ENCODE results near the gene ATG10.
"Not testable (repeated sequence)": the region's sequence is repeated elsewhere in the genome, so short reads cannot be mapped to it uniquely, and the experiment has no call there.

The ATG10 gene

DNA sequence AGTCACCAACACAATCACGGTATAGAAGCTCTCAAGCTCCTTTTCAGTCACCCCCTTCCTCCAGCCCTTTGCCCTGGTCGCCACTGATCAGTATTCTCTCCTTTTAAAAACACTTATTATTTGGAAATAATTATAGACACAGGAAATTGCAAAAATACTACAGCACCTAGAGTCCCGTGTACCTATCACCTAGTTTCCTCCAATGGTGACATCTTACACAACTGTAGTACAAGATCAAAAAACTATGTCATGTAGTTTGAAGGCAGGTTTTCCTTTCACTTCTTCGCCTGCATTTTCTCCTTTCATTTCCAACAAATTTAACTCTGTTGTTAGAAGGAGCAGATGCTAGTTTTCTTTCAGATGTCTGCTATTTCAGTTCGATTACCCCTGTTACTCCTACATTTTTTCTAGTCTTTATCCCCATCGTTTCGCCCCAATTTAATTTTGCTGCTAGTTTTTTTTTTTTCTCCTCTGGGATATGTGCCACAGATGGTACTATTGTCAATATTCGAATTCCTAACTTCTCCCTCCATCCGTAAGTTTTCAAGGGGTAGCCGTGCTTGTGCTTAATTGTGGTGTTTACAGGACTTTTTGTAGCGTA is 612 bp upstream of the ATG10 start:
- Mint-ChIP-seq H3K27me3 (ENCODE audit: low read depth) (no peaks in the 10 kb centered on the region), H3K36me3 (ENCODE audit: low read depth) (no peaks in the 10 kb centered on the region), H3K27ac (peak overlapping the region; percentile 97 to 99 (median 99)), H3K9me3 (no peaks in the 10 kb centered on the region), H3K4me1 (peaks cover 27% of the 10 kb centered on the region), H3K4me3 (peak overlapping the region; percentile 87 to 92 (median 89))
- TF ChIP-seq, protein P1, sequence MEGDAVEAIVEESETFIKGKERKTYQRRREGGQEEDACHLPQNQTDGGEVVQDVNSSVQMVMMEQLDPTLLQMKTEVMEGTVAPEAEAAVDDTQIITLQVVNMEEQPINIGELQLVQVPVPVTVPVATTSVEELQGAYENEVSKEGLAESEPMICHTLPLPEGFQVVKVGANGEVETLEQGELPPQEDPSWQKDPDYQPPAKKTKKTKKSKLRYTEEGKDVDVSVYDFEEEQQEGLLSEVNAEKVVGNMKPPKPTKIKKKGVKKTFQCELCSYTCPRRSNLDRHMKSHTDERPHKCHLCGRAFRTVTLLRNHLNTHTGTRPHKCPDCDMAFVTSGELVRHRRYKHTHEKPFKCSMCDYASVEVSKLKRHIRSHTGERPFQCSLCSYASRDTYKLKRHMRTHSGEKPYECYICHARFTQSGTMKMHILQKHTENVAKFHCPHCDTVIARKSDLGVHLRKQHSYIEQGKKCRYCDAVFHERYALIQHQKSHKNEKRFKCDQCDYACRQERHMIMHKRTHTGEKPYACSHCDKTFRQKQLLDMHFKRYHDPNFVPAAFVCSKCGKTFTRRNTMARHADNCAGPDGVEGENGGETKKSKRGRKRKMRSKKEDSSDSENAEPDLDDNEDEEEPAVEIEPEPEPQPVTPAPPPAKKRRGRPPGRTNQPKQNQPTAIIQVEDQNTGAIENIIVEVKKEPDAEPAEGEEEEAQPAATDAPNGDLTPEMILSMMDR (IDR thresholded peaks at IDR 0.05; ENCODE audit: unreplicated experiment in 3 of 3) = no peak

GRCh38 chr5:81972492-81972783 is 615 bp downstream of the ATG10 start:
- TF ChIP-seq, protein P1 (IDR thresholded peaks at IDR 0.05; ENCODE audit: unreplicated experiment in 3 of 3) = no peak
- H3K27me3 Mint-ChIP-seq (ENCODE audit: low read depth) = no peaks in the 10 kb centered on the region

DNA sequence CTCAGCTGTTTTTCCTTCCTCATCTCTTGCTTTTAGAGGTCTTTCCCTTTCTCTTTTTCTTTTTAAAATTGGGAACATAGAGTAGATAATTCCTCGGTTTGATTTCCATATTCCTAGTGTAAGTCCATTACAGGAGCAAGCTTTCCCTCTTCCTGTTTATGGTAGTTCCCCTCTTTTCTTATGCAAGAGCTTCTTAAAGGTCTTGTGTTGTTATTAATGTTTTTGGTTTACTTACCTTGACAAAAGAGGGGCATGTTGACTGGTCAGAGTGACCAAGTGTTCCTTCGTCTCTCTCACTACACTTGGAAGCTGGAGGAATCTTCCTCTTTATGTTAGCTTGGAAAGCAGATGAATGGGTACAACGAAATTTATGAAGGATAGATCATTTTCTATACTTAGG is 8.3 kb downstream of the ATG10 start:
- Mint-ChIP-seq H3K4me3 (no peak overlapping the region), H3K9me3 (peaks cover 7% of the 10 kb centered on the region), H3K27ac (no peak overlapping the region), H3K4me1 (no peaks in the 10 kb centered on the region), H3K36me3 (ENCODE audit: low read depth) (peaks cover 52% of the 10 kb centered on the region), H3K27me3 (ENCODE audit: low read depth) (no peaks in the 10 kb centered on the region)
- TF ChIP-seq, protein P1 (IDR thresholded peaks at IDR 0.05; ENCODE audit: unreplicated experiment in 3 of 3) = no peak

More at GRCh38 chr5:81972492-81972783, 615 bp downstream of the ATG10 start:
- peaks cover 4% of the 10 kb centered on the region for H3K36me3 Mint-ChIP-seq (ENCODE audit: low read depth)
- H3K9me3 Mint-ChIP-seq = no peaks in the 10 kb centered on the region
- H3K4me1 Mint-ChIP-seq = peaks cover 27% of the 10 kb centered on the region
- H3K4me3 Mint-ChIP-seq = peak overlapping the region; percentile 76 to 86 (median 82)
- H3K27ac Mint-ChIP-seq = peak overlapping the region; percentile 92 to 99 (median 96)

GRCh38 chr5:81980598-81981260 is 8.9 kb downstream of the ATG10 start:
- Mint-ChIP-seq H3K4me3 (no peak overlapping the region), H3K27me3 (ENCODE audit: low read depth) (no peaks in the 10 kb centered on the region), H3K4me1 (no peaks in the 10 kb centered on the region), H3K36me3 (ENCODE audit: low read depth) (peaks cover 57% of the 10 kb centered on the region), H3K27ac (peak overlapping the region in 1 of 3 experiments; percentile 56), H3K9me3 (peaks cover 11% of the 10 kb centered on the region)
- TF ChIP-seq, protein P1 (IDR thresholded peaks at IDR 0.05; ENCODE audit: unreplicated experiment in 3 of 3) = no peak

- H3K27ac Mint-ChIP-seq; H3K4me3 Mint-ChIP-seq; H3K27me3 Mint-ChIP-seq (ENCODE audit: low read depth); H3K4me1 Mint-ChIP-seq: not testable (repeated sequence)
- H3K9me3 Mint-ChIP-seq = peaks cover 11% of the 10 kb centered on the region
- H3K36me3 Mint-ChIP-seq (ENCODE audit: low read depth) = peaks cover 66% of the 10 kb centered on the region
Measured at GRCh38 chr5:81982172-81982685, 10.4 kb downstream of the ATG10 start.

- Mint-ChIP-seq H3K9me3 (peaks cover 11% of the 10 kb centered on the region), H3K36me3 (ENCODE audit: low read depth) (peaks cover 60% of the 10 kb centered on the region)
- H3K4me1 Mint-ChIP-seq; H3K27me3 Mint-ChIP-seq (ENCODE audit: low read depth); H3K27ac Mint-ChIP-seq; H3K4me3 Mint-ChIP-seq: not testable (repeated sequence)
Measured at GRCh38 chr5:81983148-81983547, 11.3 kb downstream of the ATG10 start.

DNA sequence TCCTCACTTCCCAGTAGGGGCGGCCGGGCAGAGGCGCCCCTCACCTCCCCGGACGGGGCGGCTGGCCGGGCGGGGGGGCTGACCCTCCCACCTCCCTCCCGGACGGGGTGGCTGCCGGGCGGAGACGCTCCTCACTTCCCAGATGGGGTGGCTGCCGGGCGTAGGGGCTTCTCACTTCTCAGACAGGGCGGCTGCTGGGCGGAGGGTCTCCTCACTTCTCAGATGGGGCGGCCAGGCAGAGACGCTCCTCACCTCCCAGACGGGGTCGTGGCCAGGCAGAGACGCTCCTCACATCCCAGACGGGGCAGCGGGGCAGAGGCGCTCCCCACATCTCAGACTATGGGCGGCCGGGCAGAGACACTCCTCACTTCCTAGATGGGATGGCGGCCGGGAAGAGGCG is 11.7 kb downstream of the ATG10 start:
- H3K27me3 Mint-ChIP-seq (ENCODE audit: low read depth); H3K4me3 Mint-ChIP-seq; H3K4me1 Mint-ChIP-seq; H3K27ac Mint-ChIP-seq: not testable (repeated sequence)
- peaks cover 56% of the 10 kb centered on the region for H3K36me3 Mint-ChIP-seq (ENCODE audit: low read depth)
- H3K9me3 Mint-ChIP-seq = peaks cover 11% of the 10 kb centered on the region
